SW480 (cell line): Measurements from ENCODE around the gene SERPING1.

Experiments used
- DNase-seq: peaks from one replicate; pipeline ENCODE4 v3.0.0-alpha.2; 2016; ENCODE audit warnings: low spot score

SERPING1 gene

DNA sequence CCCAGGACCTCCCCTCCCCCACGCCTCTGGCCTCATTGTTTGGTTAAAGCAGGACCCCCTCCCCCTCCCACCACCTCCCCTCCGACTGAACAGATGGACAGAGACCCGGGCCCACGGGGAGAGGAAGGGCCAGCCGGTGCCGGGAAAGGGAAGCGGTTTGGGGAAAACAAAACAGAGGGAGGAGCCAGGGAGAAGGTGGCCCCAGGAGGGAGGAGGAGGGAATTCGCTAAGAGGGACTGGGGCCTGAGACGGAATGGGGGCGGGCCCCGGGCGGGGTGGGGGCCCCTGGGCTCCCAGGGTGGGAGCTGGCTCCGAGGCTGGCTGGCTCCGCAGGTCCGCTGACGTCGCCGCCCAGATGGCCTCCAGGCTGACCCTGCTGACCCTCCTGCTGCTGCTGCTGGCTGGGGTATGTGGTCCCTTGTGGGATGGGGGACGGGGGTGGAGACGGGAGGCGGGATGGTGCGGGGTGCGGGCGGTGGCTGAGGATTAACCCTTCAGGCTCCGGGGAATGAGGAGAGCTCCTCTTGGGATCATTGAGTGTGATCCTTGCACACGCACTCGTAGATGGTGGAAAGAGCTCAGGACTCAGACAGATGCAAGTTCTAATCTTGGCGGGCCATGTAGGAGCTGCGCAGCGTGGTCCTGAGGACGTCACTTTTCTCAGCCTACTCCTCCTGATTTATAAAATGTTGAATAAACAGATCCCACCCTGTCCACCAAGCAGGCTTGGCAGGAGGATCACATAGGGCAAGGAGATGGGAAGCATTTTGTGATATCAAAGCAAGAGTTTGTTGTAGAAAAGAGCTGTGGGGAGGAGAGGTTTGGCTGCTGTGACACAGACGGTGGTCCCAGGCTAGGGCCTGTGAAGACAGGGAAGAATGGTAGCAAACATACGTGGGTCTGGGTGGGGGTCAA is 688 bp downstream of the SERPING1 start:
- no peak for DNase-seq

GRCh38 chr11:57598831-57599155 is 1.3 kb downstream of the SERPING1 start:
- no peak for DNase-seq

- DNase-seq = no peak
These were observed 1.9 kb downstream of the SERPING1 start for GRCh38 chr11:57599381-57599780.

DNA sequence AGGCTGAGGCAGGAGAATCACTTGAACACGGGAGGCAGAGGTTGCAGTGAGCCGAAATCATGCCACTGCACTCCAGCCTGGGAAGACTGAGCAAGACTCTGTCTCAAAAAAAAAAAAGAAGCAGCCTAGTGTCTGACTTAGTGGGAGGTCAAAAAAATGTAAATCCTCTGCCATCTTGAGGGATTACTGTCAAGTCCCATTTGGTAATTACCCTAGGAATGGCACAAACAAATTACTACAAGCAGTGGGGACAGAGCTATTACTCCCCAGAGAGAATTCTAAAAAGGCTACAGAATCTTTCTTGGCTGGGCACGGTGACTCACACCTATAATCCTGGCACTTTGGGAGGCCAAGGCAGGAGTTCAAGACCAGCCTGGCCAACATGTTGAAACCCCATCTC is 3.8 kb downstream of the SERPING1 start:
- no peak for DNase-seq

GRCh38 chr11:57604296-57605027 is 7.0 kb downstream of the SERPING1 start:
- DNase-seq = no peak

- DNase-seq = no peak
These were observed 7.5 kb downstream of the SERPING1 start for GRCh38 chr11:57605028-57605420.

GRCh38 chr11:57610170-57610569 is 12.7 kb downstream of the SERPING1 start:
- no peak for DNase-seq

- DNase-seq = no peak
These were observed 16.8 kb downstream of the SERPING1 start for GRCh38 chr11:57614234-57614772.

DNA sequence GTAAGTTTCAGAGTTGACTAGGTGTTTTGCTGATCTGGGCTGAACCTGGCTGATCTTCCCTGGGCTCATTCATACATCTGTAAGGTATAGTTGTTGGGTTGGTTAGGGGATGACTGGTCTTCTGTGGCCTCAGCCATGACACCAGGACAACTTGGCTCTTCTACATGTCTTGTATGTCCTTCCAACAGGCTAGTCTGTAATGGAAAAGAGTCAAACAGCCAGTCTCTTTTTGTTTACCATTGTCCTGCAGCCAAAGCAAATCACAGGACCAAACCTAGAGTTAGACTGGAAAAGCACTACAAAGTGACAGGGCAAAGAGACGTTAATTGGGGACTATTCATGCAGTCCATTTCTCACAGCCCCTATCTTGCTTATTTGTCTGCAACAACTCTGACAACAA is 17.8 kb downstream of the SERPING1 start:
- no peak for DNase-seq

DNA sequence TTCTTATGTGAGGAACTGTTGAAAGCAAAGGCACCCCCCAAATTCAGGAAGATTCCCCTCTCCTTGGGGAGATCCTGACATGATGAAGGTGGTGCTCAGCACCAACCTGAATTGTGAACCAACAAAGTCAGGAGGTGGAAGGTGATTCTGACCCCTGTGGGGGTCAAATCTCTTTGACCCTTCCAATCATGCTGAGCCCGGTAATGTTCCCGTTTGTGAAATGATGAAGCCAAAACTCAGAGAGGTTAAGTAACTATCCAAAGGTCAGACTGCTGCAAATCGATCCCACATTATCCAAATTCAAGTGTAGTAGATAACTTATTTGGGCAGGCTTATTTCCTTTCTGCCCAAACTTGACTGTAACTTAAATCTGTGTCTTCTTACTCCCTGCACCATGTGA is 19.1 kb downstream of the SERPING1 start:
- DNase-seq = no peak

- DNase-seq = no peak
These were observed 21.0 kb downstream of the SERPING1 start for GRCh38 chr11:57618438-57618837.

- no peak for DNase-seq
These were observed 21.8 kb downstream of the SERPING1 start for GRCh38 chr11:57619331-57619730.

- no peak for DNase-seq
These were observed 23.0 kb downstream of the SERPING1 start for GRCh38 chr11:57620467-57620866.

- no peak for DNase-seq
These were observed 24.8 kb downstream of the SERPING1 start for GRCh38 chr11:57622263-57622662.

- DNase-seq = no peak
These were observed 27.4 kb downstream of the SERPING1 start for GRCh38 chr11:57624864-57625263.

- DNase-seq = no peak
These were observed 29.4 kb downstream of the SERPING1 start for GRCh38 chr11:57626895-57627294.

DNA sequence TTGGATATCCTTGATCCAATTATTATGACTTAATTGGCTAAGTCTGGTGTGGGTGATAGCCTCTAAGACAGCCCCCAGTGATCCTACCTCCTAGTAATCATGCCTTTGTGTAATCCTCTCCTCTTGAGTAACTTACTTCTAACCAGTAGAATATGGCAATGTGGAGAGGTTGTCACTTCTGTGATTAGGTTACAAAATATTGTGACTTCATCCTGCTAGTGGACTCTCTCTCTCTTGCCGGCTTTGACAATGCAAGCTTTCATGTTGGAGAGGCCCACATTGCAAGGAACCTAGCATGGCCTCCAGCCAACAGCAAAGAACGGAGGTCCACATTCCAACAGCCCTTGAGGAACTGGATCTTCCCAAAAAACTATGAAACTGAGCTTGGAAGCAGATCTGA is 32.7 kb downstream of the SERPING1 start:
- DNase-seq = no peak

- no peak for DNase-seq
These were observed 34.6 kb downstream of the SERPING1 start for GRCh38 chr11:57632116-57632515.

GRCh38 chr11:57633394-57634070 is 36.0 kb downstream of the SERPING1 start:
- DNase-seq = no peak

GRCh38 chr11:57634311-57634710 is 36.8 kb downstream of the SERPING1 start:
- no peak for DNase-seq

- peak; percentile 17 for DNase-seq
These were observed 37.8 kb downstream of the SERPING1 start for GRCh38 chr11:57635246-57635645.

GRCh38 chr11:57637626-57638004 is 40.1 kb downstream of the SERPING1 start:
- DNase-seq = no peak
